ENCODE results near the gene SMYD1.

DNA sequence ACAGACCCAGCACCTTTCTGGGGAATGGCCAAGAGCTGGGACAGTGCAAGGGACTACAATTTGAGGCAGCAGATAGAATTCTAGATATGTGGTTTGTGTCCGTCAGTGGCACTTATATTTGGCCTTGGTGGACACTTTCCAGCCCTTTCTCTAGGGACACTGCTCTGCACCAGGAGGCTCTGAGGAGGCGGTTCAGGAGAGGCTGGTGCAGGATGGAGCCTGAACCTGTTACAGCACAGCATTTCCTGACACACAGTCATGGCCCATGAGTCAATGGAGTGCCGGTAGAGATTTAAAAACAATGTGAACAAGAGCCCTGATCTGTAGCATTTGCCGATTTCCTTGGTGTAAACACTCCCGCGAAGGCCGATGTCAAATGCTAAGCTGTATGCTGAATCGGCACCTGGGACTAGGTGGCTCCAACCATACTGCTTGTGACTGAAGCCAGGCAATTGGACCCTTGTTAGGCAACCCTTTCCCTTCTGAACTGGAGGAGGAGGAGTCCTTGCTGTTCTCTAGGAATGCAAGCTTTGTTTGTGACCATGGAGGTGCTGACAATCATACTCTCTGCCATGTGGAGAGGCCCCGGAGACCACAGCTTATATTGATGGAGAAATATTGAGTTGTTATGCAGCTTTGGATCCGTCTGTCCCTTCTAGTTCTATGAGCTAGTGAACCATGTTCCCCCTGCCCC, 48.3 kb downstream of the SMYD1 start:
- TF ChIP-seq POLR2A (IDR thresholded peaks at IDR 0.05; ENCODE audit: low read depth) (no peak), CTCF (IDR thresholded peaks at IDR 0.05) (no peak)

Measured in esophagus muscularis mucosa (tissue), 3 donors.